GM20431 (cell line): ENCODE results near the gene PRKAR2A.
"Not testable (repeated sequence)": the region's sequence is repeated elsewhere in the genome, so short reads cannot be mapped to it uniquely, and the experiment has no call there.

Experiments used
- in situ Hi-C: fragments of 300-500 bp; cut with MseI, MboI; formaldehyde crosslinking; loops from one replicate; pipeline ENCODE4 v1.15.0; 2020; ENCODE audit warnings: low sequenced_read_pairs; ENCODE audit not compliant: unreplicated experiment

The PRKAR2A gene

DNA sequence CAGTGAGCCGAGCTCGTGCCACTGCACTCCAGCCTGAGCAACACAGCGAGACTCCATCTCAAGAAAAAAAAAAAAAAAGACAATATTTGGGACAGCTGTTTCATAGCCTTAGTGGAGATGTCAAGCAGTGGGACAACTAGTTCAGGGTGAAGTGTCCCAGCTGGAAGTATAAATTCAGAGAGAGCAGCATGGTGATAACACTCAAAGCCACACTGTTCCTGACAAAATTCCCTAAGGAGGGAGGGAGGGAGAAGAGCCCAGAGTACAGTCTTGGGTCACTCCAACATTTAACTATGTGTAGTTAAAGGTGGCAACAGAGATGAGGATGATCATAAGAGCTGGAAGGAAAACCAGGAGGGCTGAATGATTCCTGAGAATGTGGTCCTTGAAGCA, 109.5 kb downstream of the PRKAR2A start:
- in situ Hi-C loops: no loop called here

DNA sequence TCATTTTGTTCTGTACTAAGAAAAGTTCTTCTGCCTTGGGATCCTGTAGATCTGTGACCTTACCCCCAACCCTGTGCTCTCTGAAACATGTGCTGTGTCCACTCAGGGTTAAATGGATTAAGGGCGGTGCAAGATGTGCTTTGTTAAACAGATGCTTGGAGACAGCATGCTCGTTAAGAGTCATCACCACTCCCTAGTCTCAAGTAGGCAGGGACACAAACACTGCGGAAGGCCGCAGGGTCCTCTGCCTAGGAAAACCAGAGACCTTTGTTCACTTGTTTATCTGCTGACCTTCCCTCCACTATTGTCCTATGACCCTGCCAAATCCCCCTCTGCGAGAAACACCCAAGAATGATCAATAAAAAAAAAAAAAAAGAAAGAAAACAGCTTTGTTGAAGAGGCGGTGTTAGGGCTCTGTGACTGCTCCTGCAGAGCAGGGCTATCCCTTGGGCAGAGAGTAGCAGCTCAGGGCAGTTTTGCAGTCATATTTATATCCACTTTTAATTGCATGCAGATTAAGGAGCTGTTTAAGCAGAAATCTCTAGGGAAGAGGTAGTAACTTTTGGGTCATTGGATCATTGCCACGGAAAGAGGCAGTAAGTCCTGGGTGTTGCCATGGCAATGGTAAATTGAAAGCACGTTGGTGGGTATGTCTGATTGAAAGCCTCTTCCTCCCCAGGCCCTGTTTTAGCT, 112.5 kb downstream of the PRKAR2A start:
- in situ Hi-C loops: not testable (repeated sequence)

DNA sequence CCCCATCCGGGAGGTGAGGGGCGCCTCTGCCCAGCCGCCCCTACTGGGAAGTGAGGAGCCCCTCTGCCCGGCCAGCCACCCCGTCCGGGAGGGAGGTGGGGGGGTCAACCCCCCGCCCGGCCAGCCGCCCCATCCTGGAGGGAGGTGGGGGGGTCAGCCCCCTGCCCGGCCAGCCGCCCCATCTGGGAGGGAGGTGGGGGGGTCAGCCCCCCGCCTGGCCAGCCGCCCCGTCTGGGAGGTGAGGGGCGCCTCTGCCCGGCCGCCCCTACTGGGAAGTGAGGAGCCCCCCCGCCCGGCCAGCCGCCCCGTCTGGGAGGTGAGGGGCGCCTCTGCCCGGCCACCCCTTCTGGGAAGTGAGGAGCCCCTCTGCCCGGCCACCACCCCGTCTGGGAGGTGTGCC, 113.1 kb downstream of the PRKAR2A start:
- in situ Hi-C loops: not testable (repeated sequence)

DNA sequence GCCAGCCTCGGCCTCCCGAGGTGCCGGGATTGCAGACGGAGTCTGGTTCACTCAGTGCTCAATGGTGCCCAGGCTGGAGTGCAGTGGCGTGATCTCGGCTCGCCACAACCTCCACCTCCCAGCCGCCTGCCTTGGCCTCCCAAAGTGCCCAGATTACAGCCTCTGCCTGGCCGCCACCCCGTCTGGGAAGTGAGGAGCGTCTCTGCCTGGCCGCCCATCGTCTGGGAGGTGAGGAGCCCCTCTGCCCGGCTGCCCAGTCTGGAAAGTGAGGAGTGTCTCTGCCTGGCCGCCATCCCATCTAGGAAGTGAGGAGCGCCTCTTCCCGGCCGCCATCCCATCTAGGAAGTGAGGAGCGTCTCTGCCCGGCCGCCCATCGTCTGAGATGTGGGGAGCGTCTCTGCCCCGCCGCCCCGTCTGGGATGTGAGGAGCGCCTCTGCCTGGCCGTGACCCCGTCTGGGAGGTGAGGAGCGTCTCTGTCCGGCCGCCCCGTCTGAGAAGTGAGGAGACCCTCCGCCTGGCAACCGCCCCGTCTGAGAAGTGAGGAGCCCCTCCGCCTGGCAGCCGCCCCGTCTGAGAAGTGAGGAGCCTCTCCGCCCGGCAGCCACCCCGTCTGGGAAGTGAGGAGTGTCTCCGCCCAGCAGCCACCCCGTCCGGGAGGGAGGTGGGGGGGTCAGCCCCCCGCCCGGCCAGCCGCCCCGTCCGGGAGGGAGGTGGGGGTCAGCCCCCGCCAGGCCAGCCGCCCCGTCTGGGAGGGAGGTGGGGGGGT, 113.7 kb downstream of the PRKAR2A start:
- in situ Hi-C loops: not testable (repeated sequence)

DNA sequence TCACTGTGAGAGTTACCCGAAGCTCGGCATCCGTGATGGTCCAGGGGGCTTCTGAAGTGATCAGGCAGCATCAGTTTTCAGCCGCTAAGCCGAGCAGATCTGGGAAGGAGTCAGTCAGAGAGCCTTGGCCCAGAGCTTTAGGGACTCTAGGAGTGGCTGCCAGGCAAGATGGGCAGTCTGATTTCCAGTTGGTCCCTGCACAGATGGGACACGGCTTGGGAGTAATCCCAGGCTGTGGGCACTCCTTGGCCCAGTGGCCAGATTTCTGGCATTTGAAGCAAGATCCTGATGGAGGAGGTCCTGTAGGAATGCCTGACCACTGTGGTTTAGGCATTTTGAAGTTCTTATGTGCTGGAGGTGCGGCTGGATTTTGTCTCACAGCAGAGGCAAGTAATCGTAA, 120.2 kb downstream of the PRKAR2A start:
- in situ Hi-C loops: no loop called here

DNA sequence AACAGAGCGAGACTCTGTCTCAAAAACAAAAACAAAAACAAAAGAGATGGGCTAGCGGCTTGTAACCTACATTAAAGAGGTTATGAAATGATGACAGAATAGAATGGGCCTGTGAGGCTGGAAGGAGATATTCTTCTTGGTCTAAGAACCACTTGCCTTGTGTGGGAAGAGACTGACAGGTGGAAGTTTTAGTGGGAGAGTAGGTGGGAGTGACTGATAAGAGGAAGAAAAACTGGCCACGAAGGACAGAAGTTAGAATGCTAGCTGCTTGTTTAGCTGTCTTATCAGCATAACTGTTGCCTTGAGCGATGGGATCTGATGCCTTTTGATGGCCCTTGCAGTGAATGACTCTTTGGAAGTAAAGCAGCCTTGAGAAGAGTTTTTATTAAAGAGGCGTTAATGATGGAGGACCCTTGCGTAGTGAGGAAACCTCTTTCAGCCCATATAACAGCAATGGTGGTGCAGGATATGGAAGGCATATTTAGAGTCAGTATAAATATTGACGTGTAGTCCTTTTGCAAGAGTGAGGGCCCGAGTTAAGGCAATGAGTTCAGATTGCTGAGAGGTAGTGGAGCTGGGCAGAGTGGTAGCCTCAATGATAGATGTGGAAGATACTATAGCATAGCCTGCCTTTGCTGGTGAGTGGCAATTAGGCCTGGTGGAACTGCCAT, 122.4 kb downstream of the PRKAR2A start:
- in situ Hi-C loops: not testable (repeated sequence)

DNA sequence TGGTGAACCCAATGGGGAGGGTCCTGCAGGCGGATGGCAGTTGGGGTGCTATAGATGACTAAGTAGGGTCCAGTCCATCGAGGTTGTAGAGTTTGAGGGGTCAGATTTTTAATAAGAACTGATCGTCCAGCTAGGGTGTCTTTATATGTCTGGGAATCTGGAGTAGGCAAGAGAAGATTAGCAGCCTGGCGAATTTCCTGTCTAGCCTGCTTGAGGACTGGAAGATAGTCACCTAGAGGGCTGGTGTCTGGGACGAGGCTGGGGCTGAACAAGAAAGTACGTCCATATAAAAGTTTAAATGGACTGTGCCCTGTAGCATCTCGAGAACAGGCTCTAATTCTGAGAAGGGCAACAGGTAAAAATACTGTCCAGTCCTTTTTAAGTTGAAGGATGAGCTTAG, 123.9 kb downstream of the PRKAR2A start:
- in situ Hi-C loops: no loop called here

DNA sequence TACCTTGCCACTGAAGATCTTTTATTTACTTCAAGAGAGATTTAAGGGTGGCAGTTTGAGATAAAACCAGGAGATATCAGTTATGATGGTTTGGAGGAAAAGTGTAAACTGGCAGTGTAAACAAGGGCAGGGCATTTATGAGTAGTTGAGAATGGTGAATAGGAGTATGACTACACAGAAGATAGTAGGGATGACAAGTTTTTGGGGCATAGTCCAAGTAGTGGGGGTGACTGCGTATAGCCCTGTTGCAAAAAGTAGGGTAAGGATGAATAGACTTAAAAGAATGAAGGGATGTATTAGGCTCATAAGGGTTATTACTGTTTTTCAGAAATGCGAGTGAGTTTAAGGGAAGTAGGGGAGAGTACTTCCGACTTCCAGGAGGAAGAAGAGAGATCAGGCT, 124.4 kb downstream of the PRKAR2A start:
- in situ Hi-C loops: not testable (repeated sequence)

DNA sequence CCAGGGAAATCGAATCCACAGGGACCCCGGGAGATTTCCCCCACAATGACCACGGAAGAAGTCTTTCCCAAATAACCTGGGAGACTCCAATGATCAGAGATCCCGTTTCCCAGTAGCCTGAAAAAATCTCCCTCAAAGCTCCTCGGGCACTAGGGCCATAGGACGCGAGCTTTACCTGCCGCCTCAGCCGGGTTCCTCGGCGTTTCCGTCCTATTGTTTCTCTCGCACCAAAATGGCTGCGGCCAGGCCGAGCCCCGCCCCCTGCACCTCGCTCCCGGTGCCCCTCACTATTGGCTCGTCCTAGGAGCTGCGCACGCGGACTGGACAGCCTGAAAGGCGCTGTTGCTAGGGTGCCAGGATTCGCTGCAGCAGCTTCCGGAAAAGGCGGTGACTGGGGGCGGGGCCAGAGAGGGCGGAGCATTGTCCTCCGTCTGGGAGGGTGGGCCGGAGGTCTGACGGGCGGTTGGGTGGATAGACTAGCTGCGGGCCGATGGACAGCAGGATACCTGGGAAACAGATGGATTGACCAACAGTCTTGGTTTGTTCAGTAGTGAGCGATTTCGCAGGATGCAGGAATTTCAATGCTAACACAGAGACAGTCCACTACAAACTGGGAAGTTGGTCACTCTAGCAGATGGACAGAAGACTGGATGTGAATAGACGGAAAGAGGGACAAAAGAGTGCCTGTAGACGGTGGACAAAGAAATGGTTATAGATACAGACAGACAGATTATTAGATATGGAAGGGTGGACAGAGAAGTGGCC, 130.5 kb downstream of the PRKAR2A start, which contains the start of gene IP6K2:
Gene IP6K2, minus strand, starts transcription at position 240 of the 765 bp plus-strand sequence. CDS start 21,930 bp downstream, outside the sequence.
- in situ Hi-C loops: no loop called here

DNA sequence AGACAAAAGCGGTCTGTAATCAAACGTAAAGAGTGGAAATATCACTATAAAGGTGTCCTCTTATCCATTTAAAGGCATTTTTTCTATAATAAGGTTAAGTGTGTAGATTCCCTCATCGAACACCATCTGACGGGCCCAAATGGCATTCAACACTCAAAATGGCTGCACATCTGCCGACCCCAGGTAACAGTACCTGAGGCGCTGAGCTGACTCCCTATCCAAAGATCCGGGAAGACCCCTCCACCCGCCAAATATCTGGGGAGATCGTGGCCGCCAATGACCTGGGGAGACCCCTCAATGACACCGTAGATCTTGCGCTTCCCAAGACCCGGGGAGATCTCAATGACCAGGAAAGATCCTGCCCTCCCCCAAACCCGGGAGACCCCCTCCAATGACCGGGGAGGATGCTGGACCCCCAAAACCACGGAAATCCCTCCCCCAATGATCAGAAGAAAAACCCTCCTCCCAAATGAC, 131.1 kb downstream of the PRKAR2A start:
- in situ Hi-C loops: no loop called here

DNA sequence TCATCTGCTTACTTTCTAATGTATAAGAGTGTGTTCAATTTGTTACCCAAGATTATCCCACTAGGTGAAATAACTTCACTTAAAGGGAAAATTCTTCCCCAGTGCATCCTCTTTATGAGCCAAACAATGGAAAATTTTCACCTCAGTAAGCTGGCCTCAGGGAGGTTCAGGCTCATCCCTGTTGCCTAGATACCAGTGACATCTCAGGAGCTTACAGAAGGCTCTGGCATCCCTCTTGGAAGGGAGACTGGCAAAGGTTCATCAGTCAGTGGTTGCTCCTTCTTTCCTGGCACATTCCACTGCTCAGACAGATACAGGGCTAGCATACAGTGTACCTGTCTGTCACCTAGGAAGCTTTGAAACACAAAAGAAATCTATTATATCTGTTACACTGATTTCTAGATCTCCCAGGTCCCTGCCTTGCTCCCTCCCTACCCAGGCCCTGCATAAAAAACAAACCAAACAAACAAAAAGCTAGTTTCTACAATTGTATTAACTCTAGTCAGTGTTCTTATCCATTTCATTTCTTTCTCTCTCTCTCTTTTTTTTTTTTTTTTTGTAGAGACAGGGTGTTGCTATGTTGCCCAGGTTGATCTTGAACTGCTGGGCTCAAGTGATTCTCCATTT, 132.4 kb downstream of the PRKAR2A start:
- in situ Hi-C loops: no loop called here

DNA sequence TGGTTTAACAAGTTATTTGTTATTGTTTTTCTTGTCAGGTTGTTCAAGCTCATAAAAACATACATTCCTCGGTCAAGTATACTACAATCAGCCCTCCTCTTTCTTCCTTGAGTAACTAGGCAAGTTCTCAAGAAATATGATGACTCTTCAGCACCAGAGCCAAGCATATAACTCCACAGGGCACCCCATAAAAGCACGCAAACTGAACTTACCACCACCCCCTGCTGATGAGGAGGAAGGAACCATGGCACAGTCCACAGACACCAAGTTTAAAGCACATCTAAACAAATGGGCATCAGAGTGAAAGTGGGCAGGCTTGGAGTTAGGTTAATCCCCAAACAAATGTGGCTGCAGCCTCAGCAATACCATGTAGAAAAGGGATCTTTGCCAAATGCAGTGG, 135.9 kb downstream of the PRKAR2A start:
- in situ Hi-C loops: no loop called here

DNA sequence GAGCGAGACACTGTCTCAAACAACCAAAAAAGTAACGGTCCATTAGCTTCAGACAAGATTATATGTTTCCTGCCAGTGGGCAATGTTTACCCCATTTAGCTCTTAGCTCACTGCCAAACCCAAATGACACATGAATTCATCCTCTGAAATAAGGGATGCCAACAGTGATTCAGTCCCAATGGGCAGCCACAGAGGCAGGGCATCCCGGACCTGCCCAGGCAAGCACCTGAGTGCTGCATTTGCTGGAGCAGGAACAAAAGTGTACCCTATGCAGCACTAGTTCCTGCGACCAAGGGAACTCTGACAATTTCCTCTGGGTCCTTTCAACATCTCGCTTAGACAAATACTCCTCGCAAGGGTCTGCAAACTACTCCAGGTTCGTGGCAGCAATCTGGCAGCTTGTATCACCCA, 138.6 kb downstream of the PRKAR2A start:
- in situ Hi-C loops: no loop called here

DNA sequence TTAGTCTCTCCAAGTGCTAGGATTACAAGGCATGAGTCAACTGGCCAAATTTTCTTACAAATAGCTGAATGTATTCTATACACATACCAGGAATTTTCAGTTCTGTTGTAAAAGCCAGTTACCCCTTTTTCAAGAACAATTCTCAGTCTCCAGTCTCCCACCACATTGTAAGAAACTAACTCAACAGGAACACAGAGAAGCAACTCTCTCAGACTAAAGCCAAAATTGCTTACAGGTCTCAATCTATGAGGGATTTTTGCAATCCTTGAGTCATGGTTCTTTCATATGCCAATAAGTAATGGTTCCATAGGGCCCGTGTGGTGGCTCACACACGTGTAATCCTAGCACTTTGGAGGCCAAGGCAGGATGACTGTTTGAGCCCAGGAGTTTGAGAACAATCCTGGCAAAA, 139.2 kb downstream of the PRKAR2A start:
- in situ Hi-C loops: no loop called here

DNA sequence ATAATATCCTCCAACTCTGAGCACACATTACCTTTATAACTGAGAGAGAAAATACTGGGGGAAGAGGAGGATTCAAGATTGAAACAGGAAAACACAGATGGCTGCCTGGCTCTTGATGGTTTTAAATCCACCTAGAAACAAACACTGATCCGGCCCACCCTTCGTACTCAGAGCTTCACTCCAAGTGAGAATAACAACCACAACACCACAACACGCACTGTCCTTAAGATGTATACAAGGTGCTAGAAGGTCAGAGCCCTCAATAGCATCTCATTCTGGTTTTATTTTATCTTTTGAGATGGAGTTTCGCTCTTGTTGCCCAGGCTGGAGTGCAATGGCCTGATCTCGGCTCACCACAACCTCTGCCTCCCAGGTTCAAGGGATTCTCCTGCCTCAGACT, 140.5 kb downstream of the PRKAR2A start:
- in situ Hi-C loops: no loop called here

DNA sequence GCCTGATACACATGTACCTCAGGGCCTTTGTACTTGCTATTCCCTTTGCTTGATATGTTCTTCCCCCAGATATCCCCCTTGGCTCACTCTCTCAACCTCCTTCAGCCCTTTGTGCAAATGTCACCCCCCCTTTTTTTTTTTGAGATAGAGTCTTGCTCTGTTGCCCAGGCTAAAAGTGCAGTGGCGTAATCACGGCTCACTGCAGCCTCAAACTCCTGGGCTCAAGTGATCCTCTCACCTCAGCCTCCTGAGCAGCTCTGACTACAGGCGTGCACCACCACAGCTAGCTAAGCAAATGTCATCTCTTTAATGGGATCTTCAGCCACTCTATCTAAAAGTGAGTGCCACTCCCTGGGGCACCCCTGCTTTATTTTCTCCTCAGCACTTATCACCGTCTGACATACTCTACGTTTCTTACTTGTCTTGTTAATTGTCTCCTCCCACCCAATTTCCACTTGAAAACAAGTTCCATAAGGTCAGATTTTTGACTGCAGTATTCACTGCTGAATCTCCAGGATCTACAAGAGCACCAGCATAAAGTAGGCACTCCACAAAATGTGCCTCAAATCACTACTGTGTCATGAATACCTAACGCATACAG, 145.3 kb downstream of the PRKAR2A start:
- in situ Hi-C loops: no loop called here

DNA sequence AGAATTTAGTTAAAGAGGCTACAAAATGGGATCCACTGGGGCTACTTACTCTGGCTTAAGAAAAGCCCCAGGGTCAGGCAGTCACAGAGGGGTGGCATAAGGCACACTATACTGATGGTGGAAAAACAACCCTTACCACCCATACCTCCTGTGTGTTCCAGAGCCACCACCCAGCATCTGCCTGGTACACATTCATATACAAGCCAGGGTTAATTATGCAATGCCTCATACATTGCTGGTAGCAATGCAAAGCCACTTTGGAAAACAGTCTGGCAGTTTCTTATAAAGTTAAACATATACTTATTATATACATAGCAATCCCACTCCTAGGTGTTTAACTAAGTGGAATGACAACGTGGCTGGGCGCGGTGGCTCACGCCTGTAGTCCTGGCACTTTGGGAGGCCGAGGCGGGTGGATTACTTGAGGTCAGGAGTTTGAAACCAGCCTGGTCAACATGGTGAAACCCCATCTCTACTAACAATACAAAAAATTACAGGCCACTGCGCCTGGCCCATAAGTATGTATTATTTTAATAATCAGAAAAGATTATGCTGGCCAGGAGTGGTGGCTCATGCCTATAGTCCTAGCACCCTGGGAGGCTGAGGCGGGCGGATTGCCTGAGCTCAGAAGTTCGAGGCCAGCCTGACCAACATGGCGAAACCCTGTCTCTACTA, 146.8 kb downstream of the PRKAR2A start:
- in situ Hi-C loops: no loop called here

DNA sequence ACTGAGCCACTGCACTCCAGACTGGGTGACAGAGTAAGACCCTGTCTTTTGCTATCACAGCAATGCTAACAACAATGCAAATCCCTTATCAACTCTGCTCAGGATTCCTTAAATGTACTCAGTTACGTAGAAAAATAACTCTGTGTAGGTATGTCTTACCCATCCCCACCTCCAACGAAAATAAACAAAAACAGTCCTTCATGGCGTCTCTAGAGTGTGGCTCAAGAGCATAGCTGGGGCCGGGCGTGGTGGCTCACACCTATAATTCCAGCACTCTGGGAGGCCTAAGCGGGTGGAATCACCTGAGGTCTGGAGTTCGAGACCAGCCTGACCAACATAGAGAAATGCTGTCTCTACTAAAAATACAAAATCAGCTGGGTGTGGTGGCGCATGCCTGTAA, 148.8 kb downstream of the PRKAR2A start:
- in situ Hi-C loops: no loop called here

DNA sequence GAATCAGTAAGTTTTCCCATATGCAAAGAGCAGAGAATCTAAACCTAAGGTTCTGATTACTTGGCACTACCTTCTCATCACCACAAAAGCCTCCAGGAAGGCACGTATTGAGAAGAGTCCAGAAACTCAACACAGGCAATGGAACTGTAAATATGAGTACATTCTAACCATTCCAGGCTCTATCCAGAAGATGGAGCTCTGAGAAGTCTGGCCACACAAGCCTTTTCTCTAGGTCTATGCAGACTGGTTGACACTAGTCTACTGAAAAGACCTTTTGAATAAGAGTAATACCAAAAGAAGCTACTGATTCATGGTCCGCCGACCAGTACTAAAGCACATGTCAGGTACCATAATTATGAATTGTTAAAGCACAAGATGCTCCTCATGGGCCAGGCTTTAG, 149.7 kb downstream of the PRKAR2A start:
- in situ Hi-C loops: no loop called here
